Inflammatory macrophage treated with lipopolysaccharide for 1 hour (primary cell): ENCODE results near the gene NDUFA1.
"Not testable (repeated sequence)": the region's sequence is repeated elsewhere in the genome, so short reads cannot be mapped to it uniquely, and the experiment has no call there.

Source experiments
- DNase-seq, 2 donors: peaks; one replicate each; pipeline ENCODE4 v3.0.0-alpha.2; 2020 to 2022

NDUFA1 gene

GRCh38 chrX:119916310-119916709, 44.7 kb downstream of the NDUFA1 start:
- no peak for DNase-seq

DNA sequence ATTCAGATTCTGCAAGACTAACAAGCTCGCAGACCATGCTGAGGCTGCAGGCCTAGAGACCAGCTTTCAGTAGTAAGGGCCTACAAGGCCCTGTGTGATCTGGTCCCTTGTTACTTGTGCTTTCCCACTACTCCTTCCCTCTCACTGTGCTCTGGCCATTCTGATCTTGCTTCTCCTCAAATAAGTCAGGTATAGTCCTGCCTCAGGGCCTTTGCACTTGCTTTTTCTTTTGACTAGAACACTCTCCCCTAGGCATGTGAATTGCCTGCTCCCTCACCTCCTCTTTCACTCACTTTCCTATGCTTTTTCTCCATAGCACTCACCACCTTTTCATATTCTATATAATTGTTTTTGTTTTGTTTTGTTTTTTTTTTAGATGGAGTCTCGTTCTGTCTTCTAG, 46.2 kb downstream of the NDUFA1 start:
- no peak for DNase-seq

DNA sequence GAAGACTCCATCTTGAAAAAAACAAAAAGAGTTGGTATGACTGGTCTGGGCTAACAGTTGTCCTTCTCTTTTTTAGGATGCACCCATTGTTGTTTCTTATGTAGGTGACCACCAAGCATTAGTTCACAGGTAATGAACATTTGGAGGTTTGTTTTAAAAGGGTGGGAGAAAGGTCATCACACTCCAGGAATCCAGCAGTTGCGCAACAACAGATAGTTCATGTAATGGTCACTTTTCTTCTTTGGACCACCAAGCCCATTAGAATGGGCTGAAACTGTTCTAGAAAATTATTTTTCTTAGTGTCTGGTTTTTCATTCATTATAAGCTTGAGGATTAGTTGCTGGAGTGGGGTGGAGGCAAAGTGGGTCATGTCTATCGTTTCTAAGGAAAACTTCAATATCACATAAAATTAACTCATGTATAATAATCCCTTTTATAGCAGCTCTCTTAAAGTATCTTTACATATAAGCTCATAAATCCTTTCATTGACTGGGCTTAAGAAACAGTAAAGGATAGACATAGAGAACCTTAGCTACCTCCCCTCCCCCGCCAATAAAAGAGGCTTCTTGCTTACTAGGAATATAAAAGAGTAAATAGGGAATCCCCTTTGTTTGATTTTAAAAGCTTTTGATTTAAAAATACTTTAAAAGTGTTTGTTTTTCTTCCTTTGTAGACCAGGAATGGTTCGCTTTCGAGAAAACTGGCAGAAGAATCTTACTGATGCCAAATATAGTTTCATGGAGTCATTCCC, 48.4 kb downstream of the NDUFA1 start:
- no peak for DNase-seq

DNA sequence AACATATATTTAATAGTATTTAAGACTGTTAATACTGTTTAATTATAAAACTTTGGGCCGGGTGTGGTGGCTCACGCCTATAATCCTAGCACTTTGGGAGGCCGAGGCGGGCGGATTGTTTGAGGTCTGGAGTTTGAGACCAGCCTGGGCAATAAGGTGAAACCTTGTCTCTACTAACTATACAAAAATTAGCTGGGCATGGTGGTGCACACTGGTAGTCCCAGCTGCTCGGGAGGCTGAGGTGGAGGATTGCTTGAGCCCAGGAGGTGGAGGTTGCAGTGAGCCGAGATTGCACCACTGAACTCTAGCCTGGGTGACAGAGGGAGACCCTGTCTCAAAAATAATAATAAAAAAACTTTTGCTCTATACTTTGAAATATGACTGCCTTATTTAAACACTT, 50.8 kb downstream of the NDUFA1 start:
- not testable (repeated sequence) for DNase-seq
